ENCODE data around the gene ENPP5. TPM values are rescaled to one million over a fixed set of nuclear protein-coding genes. Genes with fewer than 3 reads are reported as not detected.
"Not testable (repeated sequence)": the region's sequence is repeated elsewhere in the genome, so short reads cannot be mapped to it uniquely, and the experiment has no call there.

Gene ENPP5
- total and polyA plus RNA-seq, 2 donors (not counting 1 experiment from before 2014, with no cell fraction given): 1.4 to 2.5 TPM

- no peaks in the 10 kb centered on the region for H3K9me3 ChIP-seq (ENCODE audit: control insufficient read depth, insufficient read depth, low read depth, low read length)
- no peaks in the 10 kb centered on the region for H4K20me1 ChIP-seq (ENCODE audit: control insufficient read depth, extremely low read depth, insufficient read depth, low read length)
- H3K9ac ChIP-seq (ENCODE audit: insufficient read depth, low read length): no peak overlapping the region
- no peaks in the 10 kb centered on the region for H3K27me3 ChIP-seq (ENCODE audit: control insufficient read depth, insufficient read depth, low read length)
- H3K4me3 ChIP-seq (replicated peaks in 1 of 4; ENCODE audit: control extremely low read depth in 1 of 4, insufficient read depth in 1 of 4, low read depth in 3 of 4, low read length in 4 of 4): no peak overlapping the region
- no peak overlapping the region for H2AFZ ChIP-seq (ENCODE audit: low read length)
- H3K4me2 ChIP-seq (ENCODE audit: extremely low read depth, insufficient read depth, low read length): no peak overlapping the region
- no peaks in the 10 kb centered on the region for H3K4me1 ChIP-seq (ENCODE audit: control insufficient read depth, extremely low read depth, insufficient read depth, low read length)
- no peaks in the 10 kb centered on the region for H3K79me2 ChIP-seq (ENCODE audit: control insufficient read depth, insufficient read depth, low read length)
- H3K36me3 ChIP-seq (ENCODE audit: control insufficient read depth, insufficient read depth, low read length): no peaks in the 10 kb centered on the region
- H3K27ac ChIP-seq (ENCODE audit: insufficient read depth, low read length): no peak overlapping the region
- no peak for DNase-seq (ENCODE audit: low read depth in 2 of 2)
- no peak for TF ChIP-seq EZH2 (IDR thresholded peaks at IDR 0.05; ENCODE audit: low read length, missing control alignments)
- TF ChIP-seq, protein P1, sequence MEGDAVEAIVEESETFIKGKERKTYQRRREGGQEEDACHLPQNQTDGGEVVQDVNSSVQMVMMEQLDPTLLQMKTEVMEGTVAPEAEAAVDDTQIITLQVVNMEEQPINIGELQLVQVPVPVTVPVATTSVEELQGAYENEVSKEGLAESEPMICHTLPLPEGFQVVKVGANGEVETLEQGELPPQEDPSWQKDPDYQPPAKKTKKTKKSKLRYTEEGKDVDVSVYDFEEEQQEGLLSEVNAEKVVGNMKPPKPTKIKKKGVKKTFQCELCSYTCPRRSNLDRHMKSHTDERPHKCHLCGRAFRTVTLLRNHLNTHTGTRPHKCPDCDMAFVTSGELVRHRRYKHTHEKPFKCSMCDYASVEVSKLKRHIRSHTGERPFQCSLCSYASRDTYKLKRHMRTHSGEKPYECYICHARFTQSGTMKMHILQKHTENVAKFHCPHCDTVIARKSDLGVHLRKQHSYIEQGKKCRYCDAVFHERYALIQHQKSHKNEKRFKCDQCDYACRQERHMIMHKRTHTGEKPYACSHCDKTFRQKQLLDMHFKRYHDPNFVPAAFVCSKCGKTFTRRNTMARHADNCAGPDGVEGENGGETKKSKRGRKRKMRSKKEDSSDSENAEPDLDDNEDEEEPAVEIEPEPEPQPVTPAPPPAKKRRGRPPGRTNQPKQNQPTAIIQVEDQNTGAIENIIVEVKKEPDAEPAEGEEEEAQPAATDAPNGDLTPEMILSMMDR (conservative IDR thresholded peaks at IDR 0.05 in 1 of 2, IDR thresholded peaks at IDR 0.05 in 1 of 2; ENCODE audit: low read depth in 1 of 2, low read length in 2 of 2): no peak
These were observed 10.7 kb downstream of the ENPP5 start for GRCh38 chr6:46160102-46160501.

DNA sequence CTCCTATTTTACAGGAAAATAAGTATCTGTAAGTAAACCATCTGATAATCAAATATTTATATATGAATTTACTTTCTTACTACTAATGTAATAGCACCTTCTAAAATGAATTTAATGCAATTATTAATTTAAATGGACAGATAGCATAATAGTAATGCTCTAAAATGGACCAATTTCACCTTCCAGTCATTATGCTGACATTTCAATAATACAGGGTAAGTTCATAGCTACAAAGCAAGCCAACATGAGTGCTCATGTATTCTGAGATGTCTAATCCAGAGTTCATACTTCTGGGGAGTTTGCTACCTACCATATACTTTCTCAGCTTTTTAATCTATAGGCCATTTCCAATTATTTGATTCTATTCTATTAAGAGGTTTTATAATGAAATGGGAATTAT is 11.6 kb downstream of the ENPP5 start:
- H3K27me3 ChIP-seq (ENCODE audit: control insufficient read depth, insufficient read depth, low read length): no peaks in the 10 kb centered on the region
- no peaks in the 10 kb centered on the region for H4K20me1 ChIP-seq (ENCODE audit: control insufficient read depth, extremely low read depth, insufficient read depth, low read length)
- TF ChIP-seq, protein P1 (conservative IDR thresholded peaks at IDR 0.05 in 1 of 2, IDR thresholded peaks at IDR 0.05 in 1 of 2; ENCODE audit: low read depth in 1 of 2, low read length in 2 of 2): no peak
- no peak for TF ChIP-seq EZH2 (IDR thresholded peaks at IDR 0.05; ENCODE audit: low read length, missing control alignments)
- no peaks in the 10 kb centered on the region for H3K4me1 ChIP-seq (ENCODE audit: control insufficient read depth, extremely low read depth, insufficient read depth, low read length)
- H3K4me2 ChIP-seq (ENCODE audit: extremely low read depth, insufficient read depth, low read length): no peak overlapping the region
- H3K27ac ChIP-seq (ENCODE audit: insufficient read depth, low read length): no peak overlapping the region
- no peaks in the 10 kb centered on the region for H3K36me3 ChIP-seq (ENCODE audit: control insufficient read depth, insufficient read depth, low read length)
- no peaks in the 10 kb centered on the region for H3K9me3 ChIP-seq (ENCODE audit: control insufficient read depth, insufficient read depth, low read depth, low read length)
- no peak for DNase-seq (ENCODE audit: low read depth in 2 of 2)
- H3K4me3 ChIP-seq (replicated peaks in 1 of 4; ENCODE audit: control extremely low read depth in 1 of 4, insufficient read depth in 1 of 4, low read depth in 3 of 4, low read length in 4 of 4): no peak overlapping the region
- no peak overlapping the region for H2AFZ ChIP-seq (ENCODE audit: low read length)
- H3K9ac ChIP-seq (ENCODE audit: insufficient read depth, low read length): no peak overlapping the region
- H3K79me2 ChIP-seq (ENCODE audit: control insufficient read depth, insufficient read depth, low read length): no peaks in the 10 kb centered on the region

DNA sequence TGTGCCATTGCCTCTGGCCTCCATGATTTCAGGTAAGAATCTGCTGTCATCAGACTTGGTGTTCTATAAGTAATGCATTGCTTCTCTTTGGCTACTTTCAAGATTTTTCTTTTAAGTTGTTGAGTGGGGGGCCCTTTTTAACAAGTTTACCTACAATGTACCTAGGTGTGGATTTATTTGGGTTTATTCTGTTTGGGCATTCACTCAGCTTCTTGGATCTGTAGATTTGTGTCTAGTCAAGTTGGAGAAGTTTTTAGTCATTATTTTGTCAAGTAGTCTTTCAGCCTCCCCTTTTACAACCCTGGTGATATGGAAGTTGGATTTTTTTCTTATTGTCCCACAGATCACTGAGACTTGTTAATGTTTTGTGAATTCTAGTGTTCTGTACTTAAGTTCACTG is 14.1 kb downstream of the ENPP5 start:
- no peaks in the 10 kb centered on the region for H3K9me3 ChIP-seq (ENCODE audit: control insufficient read depth, insufficient read depth, low read depth, low read length)
- no peaks in the 10 kb centered on the region for H3K36me3 ChIP-seq (ENCODE audit: control insufficient read depth, insufficient read depth, low read length)
- H3K79me2 ChIP-seq (ENCODE audit: control insufficient read depth, insufficient read depth, low read length): no peaks in the 10 kb centered on the region
- no peaks in the 10 kb centered on the region for H3K27me3 ChIP-seq (ENCODE audit: control insufficient read depth, insufficient read depth, low read length)
- no peaks in the 10 kb centered on the region for H4K20me1 ChIP-seq (ENCODE audit: control insufficient read depth, extremely low read depth, insufficient read depth, low read length)
- no peak overlapping the region for H3K4me3 ChIP-seq (replicated peaks in 1 of 4; ENCODE audit: control extremely low read depth in 1 of 4, insufficient read depth in 1 of 4, low read depth in 3 of 4, low read length in 4 of 4)
- TF ChIP-seq, protein P1 (conservative IDR thresholded peaks at IDR 0.05 in 1 of 2, IDR thresholded peaks at IDR 0.05 in 1 of 2; ENCODE audit: low read depth in 1 of 2, low read length in 2 of 2): no peak
- no peak for TF ChIP-seq EZH2 (IDR thresholded peaks at IDR 0.05; ENCODE audit: low read length, missing control alignments)
- H3K27ac ChIP-seq (ENCODE audit: insufficient read depth, low read length): no peak overlapping the region
- no peaks in the 10 kb centered on the region for H3K4me1 ChIP-seq (ENCODE audit: control insufficient read depth, extremely low read depth, insufficient read depth, low read length)
- no peak overlapping the region for H3K4me2 ChIP-seq (ENCODE audit: extremely low read depth, insufficient read depth, low read length)
- no peak overlapping the region for H2AFZ ChIP-seq (ENCODE audit: low read length)
- H3K9ac ChIP-seq (ENCODE audit: insufficient read depth, low read length): no peak overlapping the region
- no peak for DNase-seq (ENCODE audit: low read depth in 2 of 2)

DNA sequence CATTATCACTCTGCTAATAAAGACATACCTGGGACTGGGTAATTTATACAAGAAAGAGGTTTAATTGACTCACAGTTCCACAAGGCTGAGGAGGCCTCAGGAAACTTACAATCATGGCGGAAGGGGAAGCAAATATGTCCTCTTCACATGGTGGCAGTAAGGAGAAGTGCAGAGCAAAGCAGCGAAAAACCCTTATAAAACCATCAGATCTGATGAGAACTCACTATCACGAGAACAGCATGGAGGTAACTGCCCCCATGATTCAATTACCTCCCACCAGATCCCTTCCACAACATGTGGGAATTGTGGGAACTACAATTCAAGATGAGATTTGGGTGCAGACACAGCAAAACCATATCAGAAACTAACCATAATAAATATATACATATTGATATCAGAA is 21.7 kb downstream of the ENPP5 start:
- not testable (repeated sequence) for H3K4me3 ChIP-seq (replicated peaks in 1 of 4; ENCODE audit: control extremely low read depth in 1 of 4, insufficient read depth in 1 of 4, low read depth in 3 of 4, low read length in 4 of 4); H3K79me2 ChIP-seq (ENCODE audit: control insufficient read depth, insufficient read depth, low read length); H3K9ac ChIP-seq (ENCODE audit: insufficient read depth, low read length)

More for the DNA sequence above, 21.7 kb downstream of the ENPP5 start:
- H3K27ac ChIP-seq (ENCODE audit: insufficient read depth, low read length); H3K36me3 ChIP-seq (ENCODE audit: control insufficient read depth, insufficient read depth, low read length); H2AFZ ChIP-seq (ENCODE audit: low read length); H3K9me3 ChIP-seq (ENCODE audit: control insufficient read depth, insufficient read depth, low read depth, low read length); H3K27me3 ChIP-seq (ENCODE audit: control insufficient read depth, insufficient read depth, low read length); H3K4me2 ChIP-seq (ENCODE audit: extremely low read depth, insufficient read depth, low read length); H4K20me1 ChIP-seq (ENCODE audit: control insufficient read depth, extremely low read depth, insufficient read depth, low read length); H3K4me1 ChIP-seq (ENCODE audit: control insufficient read depth, extremely low read depth, insufficient read depth, low read length); DNase-seq (ENCODE audit: low read depth in 2 of 2): not testable (repeated sequence)

Data from fibroblast of lung (primary cell).